ENCODE results near the gene FAF1. TPM values are rescaled to one million over a fixed set of nuclear protein-coding genes. Genes with fewer than 3 reads are reported as not detected.
A peak's percentile ranks its signal among the peaks of the same experiment; 100 is the strongest.

The FAF1 gene
- total and polyA plus RNA-seq, 9 of the 15 experiments (the other 6 are each of a cell fraction or from before 2014, with no cell fraction given), result 48.7 to 225 (median 118) TPM

GRCh38 chr1:50977575-50978143 lies 17.6 kb upstream of the FAF1 start (continued):
- TF ChIP-seq RBM39 (optimal IDR thresholded peaks at IDR 0.05; ENCODE audit: low read depth, low read length) (no peak), ZNF592 (IDR thresholded peaks at IDR 0.05) (no peak), SRSF7 (optimal IDR thresholded peaks at IDR 0.05; ENCODE audit: low read depth, low read length) (peak; percentile 70), TRIM28 (IDR thresholded peaks at IDR 0.05) (no peak), CHD4 (IDR thresholded peaks at IDR 0.05; ENCODE audit: insufficient read depth, insufficient replicate concordance, low read depth, low read length, poor library complexity, severe bottlenecking) (no peak), PRMT5 (CRISPR knock-in tag; IDR thresholded peaks at IDR 0.05) (no peak), RAD21 (CRISPR knock-in tag; conservative IDR thresholded peaks at IDR 0.05 in 1 of 2, IDR thresholded peaks at IDR 0.05 in 1 of 2) (no peak), KAT2B (IDR thresholded peaks at IDR 0.05; ENCODE audit: low read depth, low read length) (no peak), TCF7L2 (IDR thresholded peaks at IDR 0.05; ENCODE audit: low read depth, low read length) (no peak), ZBTB49 (CRISPR knock-in tag; IDR thresholded peaks at IDR 0.05; ENCODE audit: borderline replicate concordance) (no peak), MEF2A (IDR thresholded peaks at IDR 0.05; ENCODE audit: control insufficient read depth, low read depth, low read length) (no peak), MEIS2 (IDR thresholded peaks at IDR 0.05; ENCODE audit: partially characterized antibody) (no peak), SNRNP70 (optimal IDR thresholded peaks at IDR 0.05; ENCODE audit: low read depth, low read length) (no peak)
- TF ChIP-seq, protein P1, sequence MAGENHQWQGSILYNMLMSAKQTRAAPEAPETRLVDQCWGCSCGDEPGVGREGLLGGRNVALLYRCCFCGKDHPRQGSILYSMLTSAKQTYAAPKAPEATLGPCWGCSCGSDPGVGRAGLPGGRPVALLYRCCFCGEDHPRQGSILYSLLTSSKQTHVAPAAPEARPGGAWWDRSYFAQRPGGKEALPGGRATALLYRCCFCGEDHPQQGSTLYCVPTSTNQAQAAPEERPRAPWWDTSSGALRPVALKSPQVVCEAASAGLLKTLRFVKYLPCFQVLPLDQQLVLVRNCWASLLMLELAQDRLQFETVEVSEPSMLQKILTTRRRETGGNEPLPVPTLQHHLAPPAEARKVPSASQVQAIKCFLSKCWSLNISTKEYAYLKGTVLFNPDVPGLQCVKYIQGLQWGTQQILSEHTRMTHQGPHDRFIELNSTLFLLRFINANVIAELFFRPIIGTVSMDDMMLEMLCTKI (IDR thresholded peaks at IDR 0.05; ENCODE audit: partially characterized antibody), result no peak
- TF ChIP-seq, protein P2, sequence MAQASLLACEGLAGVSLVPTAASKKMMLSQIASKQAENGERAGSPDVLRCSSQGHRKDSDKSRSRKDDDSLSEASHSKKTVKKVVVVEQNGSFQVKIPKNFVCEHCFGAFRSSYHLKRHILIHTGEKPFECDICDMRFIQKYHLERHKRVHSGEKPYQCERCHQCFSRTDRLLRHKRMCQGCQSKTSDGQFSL (CRISPR knock-in tag; IDR thresholded peaks at IDR 0.05), result no peak
- TF ChIP-seq, protein P2 (tag; IDR thresholded peaks at IDR 0.05), result no peak

Data from K562 (cell line).